Measurements from ENCODE around the gene LAMP2.

- TF ChIP-seq EZH2 (IDR thresholded peaks at IDR 0.05; ENCODE audit: low read depth): no peak
- TF ChIP-seq CTCF (conservative IDR thresholded peaks at IDR 0.05): no peak
Observed at GRCh38 chrX:120485315-120485637, 16.2 kb upstream of the LAMP2 start.

Measured in PC-9 (cell line).